Endothelial cell of umbilical vein (primary cell): Measurements from ENCODE around the gene MAGEE1. TPM values are rescaled to one million over a fixed set of nuclear protein-coding genes. Genes with fewer than 3 reads are reported as not detected.

Experiments
- BruUV-seq: library from RNA; stranded (reverse); fragments of 400-500 nt; replicated peaks from 2 replicates; lab custom pipeline; 2021; lab: Mats Ljungman, UMichigan
- CTCF ChIA-PET: fragments of 300-600, 350-600 bp; sonication (Branson Sonifier 250); formaldehyde crosslinking; loops from one replicate; lab custom pipeline; 2021; ENCODE audit warnings: antibody characterized with exemption, inconsistent platforms; lab: Charles Lee
- POLR2A ChIA-PET: fragments of 300-600, 350-600 bp; sonication (Branson Sonifier 250); formaldehyde crosslinking; loops from one replicate; lab custom pipeline; 2021; ENCODE audit warnings: antibody characterized with exemption, inconsistent platforms; lab: Charles Lee
- DNase-seq: peaks from one replicate; pipeline ENCODE4 v3.0.0-alpha.2; 2011; ENCODE audit warnings: low read depth, low spot score
- FAIRE-seq: peaks from 2 replicates; lab custom pipeline; 2011; peaks lifted over from hg19 to GRCh38; lab: Jason Lieb, UNC
- H2AFZ ChIP-seq: 2 replicates; pipeline ENCODE4 v1.6.0; 2012; ENCODE audit warnings: low read depth, low read length, control low read depth, inconsistent platforms
- H3K27ac ChIP-seq: 2 replicates; pipeline ENCODE4 v1.5.1; 2011; ENCODE audit warnings: low read depth, mild to moderate bottlenecking, control low read depth, low read length, moderate library complexity; ENCODE audit not compliant: insufficient read depth
- H3K27me3 ChIP-seq, 2 experiments: 2 replicates each; pipeline versions ENCODE4 v1.6.0 to v1.6.1; 2011; ENCODE audit warnings: low read length in 2 of 2, mixed read lengths in 1 of 2; ENCODE audit not compliant: control insufficient read depth in 2 of 2, insufficient read depth in 2 of 2
- H3K36me3 ChIP-seq, 2 experiments: 2 replicates in 1 of 2; 3 replicates in 1 of 2; pipeline ENCODE4 v1.5.1; 2011; ENCODE audit warnings: low read length in 2 of 2, mild to moderate bottlenecking in 1 of 2, moderate library complexity in 1 of 2; ENCODE audit not compliant: control insufficient read depth in 2 of 2, insufficient read depth in 2 of 2; ENCODE audit errors: extremely low read depth in 1 of 2
- H3K4me1 ChIP-seq: 3 replicates; pipeline ENCODE4 v1.5.1; 2011; ENCODE audit warnings: mild to moderate bottlenecking, low read length; ENCODE audit not compliant: control insufficient read depth, insufficient read depth; ENCODE audit errors: extremely low read depth
- H3K4me2 ChIP-seq: 2 replicates; pipeline ENCODE4 v1.6.1; 2011; ENCODE audit warnings: low read length, control low read depth, mixed read lengths; ENCODE audit not compliant: insufficient read depth
- H3K4me3 ChIP-seq, 3 experiments: fragments of 200-600 bp in 1 of 3; sonication (generic), shearing (Covaris generic) in 1 of 3; replicated peaks in 1 of 3; 2 replicates each; pipeline ENCODE4 v1.5.1; 2011 to 2016; ENCODE audit warnings: control low read depth in 3 of 3, low read length in 3 of 3, mild to moderate bottlenecking in 2 of 3, inconsistent platforms in 1 of 3, low read depth in 1 of 3, moderate library complexity in 1 of 3; ENCODE audit not compliant: insufficient read depth in 1 of 3
- H3K79me2 ChIP-seq: 2 replicates; pipeline ENCODE4 v1.6.0; 2012; ENCODE audit warnings: low read length, inconsistent platforms; ENCODE audit not compliant: control insufficient read depth, insufficient read depth
- H3K9ac ChIP-seq: replicated peaks from 2 replicates; pipeline ENCODE3; 2011; ENCODE audit warnings: low read length, control low read depth; ENCODE audit not compliant: insufficient read depth; ENCODE audit errors: extremely low read depth
- H3K9me1 ChIP-seq: replicated peaks from 3 replicates; pipeline ENCODE4 v1.6.0; 2011; ENCODE audit warnings: mild to moderate bottlenecking, low read length; ENCODE audit not compliant: control insufficient read depth, insufficient read depth; ENCODE audit errors: extremely low read depth
- H3K9me3 ChIP-seq: replicated peaks from 2 replicates; pipeline ENCODE4 v1.5.1; 2012; ENCODE audit warnings: low read length, inconsistent platforms; ENCODE audit not compliant: control insufficient read depth, insufficient read depth
- H4K20me1 ChIP-seq: replicated peaks from 2 replicates; pipeline ENCODE3; 2011; ENCODE audit warnings: mild to moderate bottlenecking, low read length; ENCODE audit not compliant: control insufficient read depth, insufficient read depth; ENCODE audit errors: extremely low read depth
- CTCF ChIP-seq, 2 donors: IDR thresholded peaks; 1 replicate in 1 of 2; 2 replicates in 1 of 2; pipeline ENCODE4 v1.5.1; 2011; ENCODE audit warnings: low read length in 2 of 2, mild to moderate bottlenecking in 2 of 2, moderate library complexity in 2 of 2, control low read depth in 1 of 2, inconsistent platforms in 1 of 2, low read depth in 1 of 2; ENCODE audit not compliant: insufficient read depth in 1 of 2; ENCODE audit errors: extremely low read depth in 1 of 2
- EZH2 ChIP-seq: IDR thresholded peaks from 2 replicates; pipeline ENCODE4 v1.6.1; 2012; ENCODE audit warnings: borderline replicate concordance, low read depth, mild to moderate bottlenecking, moderate library complexity, low read length, inconsistent platforms; ENCODE audit not compliant: severe bottlenecking
- FOS ChIP-seq: IDR thresholded peaks from 2 replicates; pipeline ENCODE4 v1.6.1; 2011; ENCODE audit warnings: mild to moderate bottlenecking, low read length, moderate library complexity, borderline replicate concordance; ENCODE audit not compliant: insufficient read depth
- GATA2 ChIP-seq: IDR thresholded peaks from 2 replicates; pipeline ENCODE4 v1.7.0; 2011; ENCODE audit warnings: low read depth, mild to moderate bottlenecking, moderate library complexity, mixed read lengths, low read length; ENCODE audit not compliant: insufficient read length, insufficient read depth
- JUN ChIP-seq: IDR thresholded peaks from 2 replicates; pipeline ENCODE4 v1.6.1; 2011; ENCODE audit warnings: borderline replicate concordance, low read depth; ENCODE audit not compliant: insufficient read length, insufficient read depth
- MYC ChIP-seq: IDR thresholded peaks from one replicate; pipeline ENCODE4 v1.6.1; 2011; ENCODE audit warnings: mild to moderate bottlenecking, low read depth, low read length
- POLR2A ChIP-seq: IDR thresholded peaks from 2 replicates; pipeline ENCODE4 v1.6.1; 2012; ENCODE audit warnings: low read depth, mild to moderate bottlenecking, control low read depth, low read length
- POLR2AphosphoS5 ChIP-seq: IDR thresholded peaks from 2 replicates; pipeline ENCODE4 v1.6.1; 2012; ENCODE audit warnings: low read depth, mild to moderate bottlenecking, control low read depth, low read length, moderate library complexity; ENCODE audit not compliant: insufficient read depth
- dilution Hi-C: fragments of 300-500 bp; cut with MboI; formaldehyde crosslinking; loops from one replicate; pipeline ENCODE4 v1.15.0; 2019; ENCODE audit warnings: low sequenced_read_pairs; ENCODE audit not compliant: extremely low pct_ligation_motif_present
- intact Hi-C: fragments of 100-400 bp; cut with micrococcal nuclease; formaldehyde crosslinking; loops from one replicate; pipeline ENCODE4 v1.10.0; 2022
- polyA plus RNA-seq, 4 experiments: library from polyadenylated mRNA; depleted of rRNA in 3 of 4; stranded (reverse) in 3 of 4; unstranded in 1 of 4; fragments of >200 nt; gene quantifications; 2 replicates each; pipeline versions ENCODE4 v1.2.1 to v1.2.3, GENCODE V29; 2011 to 2012; ENCODE audit warnings: missing spikeins in 1 of 4
- total RNA-seq: library from RNA; stranded (reverse); gene quantifications from 2 replicates; pipeline ENCODE4 v1.2.3, GENCODE V29; 2021
- TF ChIP-seq, protein P1 (sequence below): IDR thresholded peaks from 2 replicates; pipeline ENCODE4 v1.6.1; 2011; ENCODE audit not compliant: insufficient read depth, insufficient read length

Gene MAGEE1
- total and polyA plus RNA-seq, 2 donors (not counting 3 experiments of a cell fraction or from before 2014, with no cell fraction given) = 0.10 to 0.95 TPM

DNA sequence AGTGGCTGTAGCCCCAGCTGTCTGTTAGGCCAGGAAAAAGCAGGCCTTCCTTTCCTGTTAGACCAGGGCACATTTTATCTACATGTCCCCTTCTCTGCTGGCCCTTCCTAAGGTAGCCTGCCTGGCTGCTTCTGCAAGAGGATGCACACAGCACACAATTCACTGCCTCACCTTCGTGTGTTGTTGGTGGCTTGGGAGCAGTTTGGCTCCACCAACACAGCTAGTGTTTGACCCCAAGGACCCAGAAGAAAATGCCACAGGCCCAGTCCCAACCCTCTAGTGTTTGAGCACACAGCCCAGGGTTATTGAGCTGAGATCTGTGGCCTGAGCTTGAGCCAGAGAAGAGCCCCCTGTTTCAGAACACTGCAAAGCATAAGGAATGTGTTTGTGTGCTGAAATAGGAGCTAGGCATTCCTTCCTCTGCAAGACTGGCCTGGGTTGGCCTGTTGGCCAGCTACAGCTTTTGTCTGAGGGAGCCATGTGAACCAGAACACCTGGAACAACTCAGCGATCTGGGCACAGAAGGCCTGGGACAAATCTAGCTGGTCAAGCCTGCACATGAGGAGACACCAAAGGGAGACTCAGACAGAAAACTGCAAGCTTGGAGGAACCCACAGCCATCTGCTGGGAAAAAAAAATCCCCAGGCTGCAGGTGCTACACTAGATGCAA is 26.4 kb downstream of the MAGEE1 start:
- no peaks in the 10 kb centered on the region for H3K9me1 ChIP-seq
- no peak overlapping the region for H2AFZ ChIP-seq
- H3K9ac ChIP-seq = no peak overlapping the region
- no peak overlapping the region for H3K4me2 ChIP-seq
- DNase-seq = no peak
- H3K27me3 ChIP-seq = no peaks in the 10 kb centered on the region
- H3K4me1 ChIP-seq = no peaks in the 10 kb centered on the region
- FAIRE-seq = no peak
- no peaks in the 10 kb centered on the region for H3K9me3 ChIP-seq
- intact Hi-C loops (loop anchor here (2.0 kb wide), 1 partner anchor 175 kb away; no protein-coding TSS in a partner anchor), dilution Hi-C loops (no loop called here)
- H3K4me3 ChIP-seq = no peak overlapping the region
- no peaks in the 10 kb centered on the region for H4K20me1 ChIP-seq
- no peak overlapping the region for H3K27ac ChIP-seq
- POLR2A ChIA-PET = no interaction called here
- no TSS peak for BruUV-seq
- TF ChIP-seq POLR2A = no peak
- TF ChIP-seq CTCF (IDR thresholded peaks at IDR 0.05; ENCODE audit: extremely low read depth in 1 of 2, insufficient read depth in 1 of 2, low read depth in 1 of 2, low read length in 2 of 2) = no peak
- TF ChIP-seq MYC = no peak
- no peak for TF ChIP-seq FOS
- no peak for TF ChIP-seq JUN
- no peak for TF ChIP-seq GATA2
- TF ChIP-seq, protein P1, sequence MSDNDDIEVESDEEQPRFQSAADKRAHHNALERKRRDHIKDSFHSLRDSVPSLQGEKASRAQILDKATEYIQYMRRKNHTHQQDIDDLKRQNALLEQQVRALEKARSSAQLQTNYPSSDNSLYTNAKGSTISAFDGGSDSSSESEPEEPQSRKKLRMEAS = no peak
- TF ChIP-seq POLR2AphosphoS5 = no peak
- TF ChIP-seq EZH2 = no peak
- no peaks in the 10 kb centered on the region for H3K79me2 ChIP-seq
- H3K36me3 ChIP-seq = no peaks in the 10 kb centered on the region
- CTCF ChIA-PET = interaction anchor here (0.8 to 2.9 kb wide), 2 partner anchors 8 to 175 kb away, joined by 3 to 35 read pairs; no protein-coding TSS in a partner anchor
